SKM-1 treated with dmso at 0.1 percent for 144 hours (cell line): ENCODE data around the gene RAPGEF1.

Source experiments
- DNase-seq: peaks from one replicate; lab custom pipeline; 2025; ENCODE audit not compliant: unreplicated experiment; lab: John Stamatoyannopoulos, UW

The RAPGEF1 gene

GRCh38 chr9:131708226-131709002 is 31.5 kb downstream of the RAPGEF1 start:
- DNase-seq, result peak; percentile 53

GRCh38 chr9:131707733-131708157 is 32.1 kb downstream of the RAPGEF1 start:
- DNase-seq, result peak; percentile 40

GRCh38 chr9:131707050-131707449 is 32.8 kb downstream of the RAPGEF1 start:
- no peak for DNase-seq

- DNase-seq, result no peak
These were observed 33.3 kb downstream of the RAPGEF1 start for GRCh38 chr9:131706608-131706970.

- no peak for DNase-seq
These were observed 34.9 kb downstream of the RAPGEF1 start for GRCh38 chr9:131704988-131705387.

GRCh38 chr9:131704141-131704983 is 35.5 kb downstream of the RAPGEF1 start:
- DNase-seq, result no peak

- DNase-seq, result no peak
These were observed 36.2 kb downstream of the RAPGEF1 start for GRCh38 chr9:131703697-131704096.

- no peak for DNase-seq
These were observed 37.0 kb downstream of the RAPGEF1 start for GRCh38 chr9:131702911-131703310.

GRCh38 chr9:131701789-131702337 is 38.0 kb downstream of the RAPGEF1 start:
- DNase-seq, result no peak

GRCh38 chr9:131701436-131701781 is 38.5 kb downstream of the RAPGEF1 start:
- no peak for DNase-seq

GRCh38 chr9:131700765-131701435 is 39.0 kb downstream of the RAPGEF1 start:
- DNase-seq, result peak; percentile 30

GRCh38 chr9:131700076-131700475 is 39.8 kb downstream of the RAPGEF1 start:
- DNase-seq, result no peak

- DNase-seq, result no peak
These were observed 41.3 kb downstream of the RAPGEF1 start for GRCh38 chr9:131698618-131698985.

GRCh38 chr9:131697908-131698617 is 41.8 kb downstream of the RAPGEF1 start:
- DNase-seq, result peak; percentile 47

GRCh38 chr9:131697097-131697496 is 42.8 kb downstream of the RAPGEF1 start:
- no peak for DNase-seq

GRCh38 chr9:131695836-131696460 is 43.9 kb downstream of the RAPGEF1 start:
- DNase-seq, result no peak

- DNase-seq, result no peak
These were observed 44.5 kb downstream of the RAPGEF1 start for GRCh38 chr9:131695366-131695765.

- DNase-seq, result no peak
These were observed 46.0 kb downstream of the RAPGEF1 start for GRCh38 chr9:131693651-131694597.
